H54 (cell line): ENCODE results near the gene LDAF1.

Experiments
- DNase-seq: peaks from one replicate; pipeline ENCODE4 v3.0.0; 2011; ENCODE audit warnings: low spot score, mixed read lengths; ENCODE audit not compliant: insufficient read length
- FAIRE-seq: peaks from 3 replicates; lab custom pipeline; 2011; peaks lifted over from hg19 to GRCh38; lab: Jason Lieb, UNC
- POLR2A ChIP-seq: IDR thresholded peaks from 2 replicates; pipeline ENCODE4 v1.6.1; 2011; ENCODE audit warnings: low read depth, mild to moderate bottlenecking, low read length

Gene LDAF1

DNA sequence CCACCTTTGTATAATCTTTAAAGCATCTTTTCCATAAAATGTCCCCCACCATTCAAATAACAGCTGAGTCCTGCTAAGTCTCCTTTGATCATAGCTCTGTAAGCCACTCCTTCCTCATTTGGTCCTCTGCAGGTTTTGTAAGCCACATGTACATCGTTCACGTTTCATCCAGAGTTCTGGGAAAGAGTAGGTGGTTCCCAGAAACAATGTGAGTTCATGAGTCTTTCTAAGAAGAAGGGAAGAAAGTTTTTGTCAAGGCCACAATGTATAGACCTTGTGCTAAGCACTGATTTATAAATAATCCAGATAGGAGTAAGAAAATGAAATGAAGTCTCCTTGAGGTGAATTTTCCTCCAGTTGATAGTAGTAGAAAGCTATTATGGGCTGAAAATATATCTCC lies 66.3 kb downstream of the LDAF1 start:
- no peak for TF ChIP-seq POLR2A
- DNase-seq (no peak), FAIRE-seq (no peak)

DNA sequence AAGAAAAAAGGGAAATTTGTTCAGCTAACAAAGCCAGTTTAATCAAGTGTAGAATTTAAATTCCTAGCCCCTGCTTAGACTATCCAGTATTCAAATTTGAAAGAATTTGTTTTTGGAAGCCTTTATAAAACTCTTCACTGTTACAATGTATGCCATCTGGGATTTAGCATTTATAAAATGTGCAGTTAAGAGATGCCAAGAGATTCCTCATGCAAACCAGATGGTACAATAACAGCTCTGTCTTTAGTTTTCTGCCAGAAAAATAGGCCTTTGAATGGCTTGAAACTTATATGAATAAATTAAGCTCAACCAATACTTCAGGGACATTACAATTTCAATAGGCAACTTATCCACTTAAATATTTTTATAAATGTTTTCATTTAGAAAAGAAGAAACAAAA lies 68.3 kb downstream of the LDAF1 start:
- DNase-seq (no peak), FAIRE-seq (no peak)
- no peak for TF ChIP-seq POLR2A

DNA sequence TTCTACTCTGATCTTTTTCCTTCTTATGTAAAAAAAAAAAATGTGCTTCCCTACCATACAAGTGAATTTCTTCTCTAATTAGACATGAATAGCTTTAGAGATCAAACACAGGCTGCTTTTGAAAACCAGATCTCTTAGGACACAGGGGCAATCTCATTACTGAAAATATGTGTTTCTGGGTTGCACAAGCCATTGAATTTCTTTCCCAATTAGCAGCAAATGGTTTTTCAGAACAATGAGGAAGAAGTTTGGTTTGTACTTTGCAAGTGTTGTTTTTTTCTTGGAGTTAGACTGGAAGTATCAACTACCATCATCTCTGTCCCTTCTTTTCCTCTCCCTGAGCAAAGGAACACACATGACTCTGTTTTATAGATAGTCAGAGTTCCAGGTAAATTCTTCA lies 69.4 kb downstream of the LDAF1 start:
- FAIRE-seq (no peak), DNase-seq (no peak)
- no peak for TF ChIP-seq POLR2A

DNA sequence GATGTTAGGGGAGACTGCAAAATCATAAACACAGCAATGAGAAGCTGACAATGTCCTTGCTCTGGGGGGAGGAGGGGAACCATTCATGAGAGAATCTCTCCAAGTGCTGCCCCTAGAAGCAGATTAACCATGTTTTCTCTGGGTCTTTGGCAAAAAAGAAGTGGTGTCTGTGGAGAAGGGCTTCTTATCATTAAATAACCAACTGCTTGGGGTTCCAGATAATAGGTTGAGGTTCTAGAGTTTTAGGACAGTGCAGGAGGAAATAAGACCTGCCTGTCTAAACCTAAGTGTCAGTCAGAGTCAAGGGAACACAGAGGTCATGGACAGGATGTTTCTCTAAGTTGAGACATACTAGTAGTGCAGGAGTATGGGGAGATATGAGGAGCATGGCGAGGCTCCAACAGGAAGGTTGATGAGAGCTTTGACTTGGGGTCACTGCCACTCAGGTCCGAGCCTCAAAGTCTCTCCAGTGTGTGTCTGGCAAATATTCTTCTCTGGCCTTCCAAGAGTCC lies 69.9 kb downstream of the LDAF1 start:
- DNase-seq (no peak), FAIRE-seq (no peak)
- no peak for TF ChIP-seq POLR2A
